Measurements from ENCODE around the gene FOXP1.

GRCh38 chr3:70974747-70975146 lies 608.8 kb downstream of the FOXP1 start:
- TF ChIP-seq, protein P1, sequence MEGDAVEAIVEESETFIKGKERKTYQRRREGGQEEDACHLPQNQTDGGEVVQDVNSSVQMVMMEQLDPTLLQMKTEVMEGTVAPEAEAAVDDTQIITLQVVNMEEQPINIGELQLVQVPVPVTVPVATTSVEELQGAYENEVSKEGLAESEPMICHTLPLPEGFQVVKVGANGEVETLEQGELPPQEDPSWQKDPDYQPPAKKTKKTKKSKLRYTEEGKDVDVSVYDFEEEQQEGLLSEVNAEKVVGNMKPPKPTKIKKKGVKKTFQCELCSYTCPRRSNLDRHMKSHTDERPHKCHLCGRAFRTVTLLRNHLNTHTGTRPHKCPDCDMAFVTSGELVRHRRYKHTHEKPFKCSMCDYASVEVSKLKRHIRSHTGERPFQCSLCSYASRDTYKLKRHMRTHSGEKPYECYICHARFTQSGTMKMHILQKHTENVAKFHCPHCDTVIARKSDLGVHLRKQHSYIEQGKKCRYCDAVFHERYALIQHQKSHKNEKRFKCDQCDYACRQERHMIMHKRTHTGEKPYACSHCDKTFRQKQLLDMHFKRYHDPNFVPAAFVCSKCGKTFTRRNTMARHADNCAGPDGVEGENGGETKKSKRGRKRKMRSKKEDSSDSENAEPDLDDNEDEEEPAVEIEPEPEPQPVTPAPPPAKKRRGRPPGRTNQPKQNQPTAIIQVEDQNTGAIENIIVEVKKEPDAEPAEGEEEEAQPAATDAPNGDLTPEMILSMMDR (IDR thresholded peaks at IDR 0.05) = no peak
- no peak for TF ChIP-seq POLR2AphosphoS5 (IDR thresholded peaks at IDR 0.05)
- TF ChIP-seq POLR2A (IDR thresholded peaks at IDR 0.05) = no peak

Measured in breast epithelium (tissue), 3 donors.